Trophoblast cell (in vitro differentiated cells and primary cell): Measurements from ENCODE around the gene DUS2.

Source experiments
- DNase-seq, 2 donors: peaks; one replicate each; pipeline ENCODE4 v3.0.0-alpha.2; 2016
- H2AFZ ChIP-seq: 2 replicates; pipeline ENCODE4 v1.6.1; 2013; ENCODE audit warnings: low read length, moderate library complexity, mild to moderate bottlenecking; ENCODE audit not compliant: insufficient read depth, poor library complexity
- H2AK5ac ChIP-seq: 2 replicates; pipeline ENCODE4 v1.6.1; 2013; ENCODE audit warnings: mild to moderate bottlenecking, low read length
- H2BK120ac ChIP-seq: 2 replicates; pipeline ENCODE4 v1.6.1; 2013; ENCODE audit warnings: low read length, mild to moderate bottlenecking, moderate library complexity; ENCODE audit not compliant: insufficient read depth, poor library complexity
- H2BK12ac ChIP-seq: 2 replicates; pipeline ENCODE4 v1.6.1; 2013; ENCODE audit warnings: mild to moderate bottlenecking, low read length, moderate library complexity
- H2BK5ac ChIP-seq: 2 replicates; pipeline ENCODE4 v1.6.1; 2013; ENCODE audit warnings: low read length, low read depth, moderate library complexity, mild to moderate bottlenecking; ENCODE audit not compliant: poor library complexity
- H3K14ac ChIP-seq: 2 replicates; pipeline ENCODE4 v1.6.1; 2013; ENCODE audit warnings: mild to moderate bottlenecking, low read length
- H3K18ac ChIP-seq: 2 replicates; pipeline ENCODE4 v1.6.1; 2013; ENCODE audit warnings: mild to moderate bottlenecking, low read length
- H3K23ac ChIP-seq: 2 replicates; pipeline ENCODE4 v1.6.1; 2013; ENCODE audit warnings: low read length
- H3K27ac ChIP-seq: 2 replicates; pipeline ENCODE4 v1.5.1; 2013; ENCODE audit warnings: low read depth, mild to moderate bottlenecking, inconsistent platforms, low read length, moderate library complexity
- H3K27me3 ChIP-seq: 2 replicates; pipeline ENCODE4 v1.6.1; 2013; ENCODE audit warnings: inconsistent platforms, mild to moderate bottlenecking, low read length, moderate library complexity; ENCODE audit not compliant: insufficient read depth
- H3K36me3 ChIP-seq, 2 experiments: 1 replicate in 1 of 2; 2 replicates in 1 of 2; pipeline ENCODE4 v1.6.1; 2013; ENCODE audit warnings: low read length in 2 of 2, mild to moderate bottlenecking in 2 of 2, moderate library complexity in 1 of 2; ENCODE audit not compliant: insufficient read depth in 2 of 2, control insufficient read depth in 1 of 2
- H3K4ac ChIP-seq: 2 replicates; pipeline ENCODE4 v1.6.1; 2013; ENCODE audit warnings: low read depth, mild to moderate bottlenecking, low read length, moderate library complexity
- H3K4me1 ChIP-seq, 2 experiments: 1 replicate in 1 of 2; 2 replicates in 1 of 2; pipeline ENCODE4 v1.6.1; 2013; ENCODE audit warnings: low read length in 2 of 2, mild to moderate bottlenecking in 2 of 2, moderate library complexity in 1 of 2; ENCODE audit not compliant: insufficient read depth in 2 of 2, control insufficient read depth in 1 of 2
- H3K4me2 ChIP-seq: 2 replicates; pipeline ENCODE4 v1.6.1; 2013; ENCODE audit warnings: inconsistent platforms, mild to moderate bottlenecking, low read length, moderate library complexity
- H3K4me3 ChIP-seq: 2 replicates; pipeline ENCODE4 v1.5.1; 2013; ENCODE audit warnings: mild to moderate bottlenecking, low read depth, low read length, inconsistent platforms
- H3K79me1 ChIP-seq: one replicate; pipeline ENCODE4 v1.6.1; 2013; ENCODE audit warnings: low read length
- H3K79me2 ChIP-seq: 2 replicates; pipeline ENCODE4 v1.6.1; 2013; ENCODE audit warnings: low read length, mild to moderate bottlenecking; ENCODE audit not compliant: control insufficient read depth, insufficient read depth, poor library complexity
- H3K9ac ChIP-seq: 2 replicates; pipeline ENCODE4 v1.6.1; 2013; ENCODE audit warnings: mild to moderate bottlenecking, low read length
- H3K9me3 ChIP-seq: 2 replicates; pipeline ENCODE4 v1.6.1; 2013; ENCODE audit warnings: low read depth, mild to moderate bottlenecking, control low read depth, inconsistent platforms, low read length; ENCODE audit not compliant: insufficient read depth
- H4K12ac ChIP-seq: 2 replicates; pipeline ENCODE4 v1.6.1; 2013; ENCODE audit warnings: low read depth, mild to moderate bottlenecking, low read length, moderate library complexity
- H4K8ac ChIP-seq: 2 replicates; pipeline ENCODE4 v1.6.1; 2013; ENCODE audit warnings: low read depth, mild to moderate bottlenecking, low read length, moderate library complexity
- H4K91ac ChIP-seq: one replicate; pipeline ENCODE4 v1.6.1; 2013; ENCODE audit warnings: low read depth, mild to moderate bottlenecking, low read length, moderate library complexity
- WGBS: extraction: QIAGEN DNeasy Blood & Tissue Kit; methylation state at CpG from one replicate; pipeline ENCODE4 v1.1.7; 2013; ENCODE audit warnings: missing lambda C conversion rate; ENCODE audit not compliant: insufficient read length, insufficient coverage; ENCODE audit errors: extremely low coverage; 5-methylcytosine and 5-hydroxymethylcytosine counted together

DUS2 gene

GRCh38 chr16:68096491-68096890 is 73.4 kb downstream of the DUS2 start:
- Histone ChIP-seq H3K18ac (no peak overlapping the region), H3K79me1 (no peaks in the 10 kb centered on the region), H3K4ac (no peak overlapping the region), H3K14ac (no peak overlapping the region), H2AFZ (no peak overlapping the region), H3K27ac (no peak overlapping the region), H3K9me3 (no peaks in the 10 kb centered on the region), H2BK120ac (no peak overlapping the region), H3K4me2 (no peak overlapping the region), H3K4me3 (no peak overlapping the region), H4K8ac (no peak overlapping the region), H2AK5ac (no peak overlapping the region), H3K9ac (no peak overlapping the region), H3K36me3 (no peaks in the 10 kb centered on the region), H4K91ac (no peak overlapping the region), H4K12ac (no peak overlapping the region), H2BK5ac (no peak overlapping the region), H3K27me3 (no peaks in the 10 kb centered on the region), H3K4me1 (no peaks in the 10 kb centered on the region), H3K23ac (no peak overlapping the region), H2BK12ac (no peak overlapping the region), H3K79me2 (no peaks in the 10 kb centered on the region)
- no peak for DNase-seq
- WGBS, result no CpG with 5 or more reads among the region's 2 CpGs

GRCh38 chr16:68097088-68097487 is 74.0 kb downstream of the DUS2 start:
- Histone ChIP-seq H3K79me2 (no peaks in the 10 kb centered on the region), H2BK120ac (no peak overlapping the region), H3K4me2 (no peak overlapping the region), H3K27ac (no peak overlapping the region), H3K4me3 (no peak overlapping the region), H2AFZ (no peak overlapping the region), H2BK5ac (no peak overlapping the region), H3K27me3 (no peaks in the 10 kb centered on the region), H3K4me1 (no peaks in the 10 kb centered on the region), H2BK12ac (no peak overlapping the region), H3K23ac (no peak overlapping the region), H4K91ac (no peak overlapping the region), H3K36me3 (no peaks in the 10 kb centered on the region), H3K79me1 (no peaks in the 10 kb centered on the region), H3K9ac (no peak overlapping the region), H3K18ac (no peak overlapping the region), H3K4ac (no peak overlapping the region), H3K14ac (no peak overlapping the region), H3K9me3 (no peaks in the 10 kb centered on the region), H4K12ac (no peak overlapping the region), H4K8ac (no peak overlapping the region), H2AK5ac (no peak overlapping the region)
- DNase-seq, result no peak

GRCh38 chr16:68097895-68098294 is 74.8 kb downstream of the DUS2 start:
- Histone ChIP-seq H3K9me3 (no peaks in the 10 kb centered on the region), H3K4me2 (no peak overlapping the region), H2BK12ac (no peak overlapping the region), H3K4me3 (no peak overlapping the region), H3K27ac (no peak overlapping the region), H3K27me3 (no peaks in the 10 kb centered on the region), H3K18ac (no peak overlapping the region), H4K8ac (no peak overlapping the region), H3K9ac (no peak overlapping the region), H3K79me2 (no peaks in the 10 kb centered on the region), H4K12ac (no peak overlapping the region), H3K4ac (no peak overlapping the region), H3K36me3 (no peaks in the 10 kb centered on the region), H3K4me1 (no peaks in the 10 kb centered on the region), H3K79me1 (no peaks in the 10 kb centered on the region), H3K23ac (no peak overlapping the region), H4K91ac (no peak overlapping the region), H3K14ac (no peak overlapping the region), H2BK120ac (no peak overlapping the region), H2BK5ac (no peak overlapping the region), H2AFZ (no peak overlapping the region), H2AK5ac (no peak overlapping the region)
- no CpG with 5 or more reads among the region's 3 CpGs for WGBS
- DNase-seq, result no peak

GRCh38 chr16:68100488-68100887 is 77.4 kb downstream of the DUS2 start:
- H3K4me1 ChIP-seq, result no peaks in the 10 kb centered on the region
- no peaks in the 10 kb centered on the region for H3K27me3 ChIP-seq
- H3K18ac ChIP-seq, result no peak overlapping the region
- no peak overlapping the region for H3K14ac ChIP-seq
- H2BK5ac ChIP-seq, result no peak overlapping the region
- no peak overlapping the region for H3K4me2 ChIP-seq
- WGBS, result no CpG with 5 or more reads among the region's 4 CpGs
- no peak for DNase-seq
- no peak overlapping the region for H3K4me3 ChIP-seq
- H3K79me2 ChIP-seq, result no peaks in the 10 kb centered on the region
- H3K9ac ChIP-seq, result no peak overlapping the region
- H3K27ac ChIP-seq, result no peak overlapping the region
- no peaks in the 10 kb centered on the region for H3K36me3 ChIP-seq
- H4K12ac ChIP-seq, result no peak overlapping the region
- H2BK12ac ChIP-seq, result no peak overlapping the region
- no peak overlapping the region for H2AFZ ChIP-seq
- H3K23ac ChIP-seq, result no peak overlapping the region
- H2BK120ac ChIP-seq, result no peak overlapping the region
- H4K91ac ChIP-seq, result no peak overlapping the region
- no peaks in the 10 kb centered on the region for H3K79me1 ChIP-seq
- no peak overlapping the region for H4K8ac ChIP-seq
- no peaks in the 10 kb centered on the region for H3K9me3 ChIP-seq
- no peak overlapping the region for H2AK5ac ChIP-seq
- H3K4ac ChIP-seq, result no peak overlapping the region

- DNase-seq, result no peak
- H3K4ac ChIP-seq, result no peak overlapping the region
- H3K23ac ChIP-seq, result no peak overlapping the region
- no peaks in the 10 kb centered on the region for H3K27me3 ChIP-seq
- H3K9ac ChIP-seq, result no peak overlapping the region
- H2BK12ac ChIP-seq, result no peak overlapping the region
- no peaks in the 10 kb centered on the region for H3K79me2 ChIP-seq
- no peak overlapping the region for H4K8ac ChIP-seq
- no peaks in the 10 kb centered on the region for H3K4me1 ChIP-seq
- WGBS, result no CpG with 5 or more reads among the region's 3 CpGs
- H2BK5ac ChIP-seq, result no peak overlapping the region
- H3K79me1 ChIP-seq, result no peaks in the 10 kb centered on the region
- no peak overlapping the region for H3K4me3 ChIP-seq
- no peak overlapping the region for H3K18ac ChIP-seq
- no peak overlapping the region for H3K14ac ChIP-seq
- H4K91ac ChIP-seq, result no peak overlapping the region
- H3K4me2 ChIP-seq, result no peak overlapping the region
- H2AFZ ChIP-seq, result no peak overlapping the region
- H3K9me3 ChIP-seq, result no peaks in the 10 kb centered on the region
- H4K12ac ChIP-seq, result no peak overlapping the region
- no peaks in the 10 kb centered on the region for H3K36me3 ChIP-seq
- H3K27ac ChIP-seq, result no peak overlapping the region
- no peak overlapping the region for H2AK5ac ChIP-seq
- no peak overlapping the region for H2BK120ac ChIP-seq
Measured at GRCh38 chr16:68105611-68106010, 82.5 kb downstream of the DUS2 start.
